ENCODE data around the gene TAS1R3. TPM values are rescaled to one million over a fixed set of nuclear protein-coding genes. Genes with fewer than 3 reads are reported as not detected.

Gene TAS1R3
- total RNA-seq, 1 experiment from 2014 or later = 0.07 TPM

DNA sequence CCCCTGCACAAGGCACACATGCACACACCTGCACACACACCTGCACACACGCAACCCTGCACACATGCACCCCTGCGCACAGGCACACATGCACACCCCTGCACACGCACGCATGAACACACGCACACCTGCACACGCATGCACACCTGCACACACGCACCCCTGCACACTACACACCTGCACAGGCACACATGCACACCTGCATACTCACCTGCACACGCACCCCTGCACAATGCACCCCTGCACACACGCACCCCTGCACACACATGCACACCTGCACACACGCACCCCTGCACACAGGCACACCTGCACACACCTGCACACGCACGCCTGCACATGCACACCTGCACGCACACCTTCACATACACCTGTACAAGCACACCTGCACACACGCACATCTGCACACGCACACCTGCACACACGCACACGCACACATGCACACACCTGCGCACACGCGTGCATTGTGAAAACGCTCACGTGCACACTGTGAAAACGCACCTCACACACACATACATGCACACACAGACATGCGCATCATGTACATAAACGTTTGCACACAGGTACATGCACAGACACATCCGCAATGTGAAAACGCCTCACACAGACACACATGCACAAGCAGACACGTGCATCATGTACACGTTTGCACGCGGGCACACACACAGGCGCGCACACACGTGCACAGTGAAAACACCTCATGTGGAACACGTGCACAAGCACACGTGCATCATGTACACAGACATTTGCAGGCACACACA is 9.9 kb downstream of the TAS1R3 start:
- Histone ChIP-seq H3K4me3 (replicated peaks in 1 of 2; ENCODE audit: low read depth in 1 of 2, low read length in 2 of 2) (no peak overlapping the region), H2AFZ (ENCODE audit: low read depth, low read length, poor library complexity, severe bottlenecking) (no peak overlapping the region), H3K79me2 (ENCODE audit: insufficient read depth, low read length) (peaks cover 60% of the 10 kb centered on the region), H4K20me1 (ENCODE audit: insufficient read depth) (peaks cover 4% of the 10 kb centered on the region; the same call in 1 of the 2 replicates), H3K9ac (ENCODE audit: low read length) (no peak overlapping the region), H3K27ac (ENCODE audit: low read depth, low read length) (no peak overlapping the region), H3K9me3 (ENCODE audit: control insufficient read depth in 1 of 2, insufficient read depth in 1 of 2, low read depth in 1 of 2, low read length in 2 of 2) (no peaks in the 10 kb centered on the region), H3K9me2 (ENCODE audit: insufficient read depth) (no peaks in the 10 kb centered on the region), H3K36me3 (ENCODE audit: control insufficient read depth in 1 of 2, insufficient read depth in 2 of 2, low read length in 2 of 2) (peaks cover 7 to 40% of the 10 kb centered on the region in 2 experiments; a peak in 3 of 4 replicates), H3K4me2 (ENCODE audit: low read length) (no peak overlapping the region), H3K4me1 (ENCODE audit: control insufficient read depth in 1 of 2, insufficient read depth in 2 of 2, low read length in 2 of 2) (peaks cover 25 to 54% of the 10 kb centered on the region in 2 experiments), H3K27me3 (ENCODE audit: insufficient read depth, low read length) (no peaks in the 10 kb centered on the region)
- intact Hi-C loops (cut with micrococcal nuclease) = loop anchor here (10.0 kb wide), 1 partner anchor 274 kb away; the partner anchor contains the start of gene MIB2
- TF ChIP-seq POLR2AphosphoS5 (IDR thresholded peaks at IDR 0.05; ENCODE audit: low read depth, low read length) = peak; percentile 4; the same call in 1 of the 2 replicates
- TF ChIP-seq, protein P1, sequence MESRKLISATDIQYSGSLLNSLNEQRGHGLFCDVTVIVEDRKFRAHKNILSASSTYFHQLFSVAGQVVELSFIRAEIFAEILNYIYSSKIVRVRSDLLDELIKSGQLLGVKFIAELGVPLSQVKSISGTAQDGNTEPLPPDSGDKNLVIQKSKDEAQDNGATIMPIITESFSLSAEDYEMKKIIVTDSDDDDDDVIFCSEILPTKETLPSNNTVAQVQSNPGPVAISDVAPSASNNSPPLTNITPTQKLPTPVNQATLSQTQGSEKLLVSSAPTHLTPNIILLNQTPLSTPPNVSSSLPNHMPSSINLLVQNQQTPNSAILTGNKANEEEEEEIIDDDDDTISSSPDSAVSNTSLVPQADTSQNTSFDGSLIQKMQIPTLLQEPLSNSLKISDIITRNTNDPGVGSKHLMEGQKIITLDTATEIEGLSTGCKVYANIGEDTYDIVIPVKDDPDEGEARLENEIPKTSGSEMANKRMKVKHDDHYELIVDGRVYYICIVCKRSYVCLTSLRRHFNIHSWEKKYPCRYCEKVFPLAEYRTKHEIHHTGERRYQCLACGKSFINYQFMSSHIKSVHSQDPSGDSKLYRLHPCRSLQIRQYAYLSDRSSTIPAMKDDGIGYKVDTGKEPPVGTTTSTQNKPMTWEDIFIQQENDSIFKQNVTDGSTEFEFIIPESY (IDR thresholded peaks at IDR 0.05; ENCODE audit: extremely low read depth, insufficient replicate concordance, low read length) = no peak
- TF ChIP-seq, protein P2, sequence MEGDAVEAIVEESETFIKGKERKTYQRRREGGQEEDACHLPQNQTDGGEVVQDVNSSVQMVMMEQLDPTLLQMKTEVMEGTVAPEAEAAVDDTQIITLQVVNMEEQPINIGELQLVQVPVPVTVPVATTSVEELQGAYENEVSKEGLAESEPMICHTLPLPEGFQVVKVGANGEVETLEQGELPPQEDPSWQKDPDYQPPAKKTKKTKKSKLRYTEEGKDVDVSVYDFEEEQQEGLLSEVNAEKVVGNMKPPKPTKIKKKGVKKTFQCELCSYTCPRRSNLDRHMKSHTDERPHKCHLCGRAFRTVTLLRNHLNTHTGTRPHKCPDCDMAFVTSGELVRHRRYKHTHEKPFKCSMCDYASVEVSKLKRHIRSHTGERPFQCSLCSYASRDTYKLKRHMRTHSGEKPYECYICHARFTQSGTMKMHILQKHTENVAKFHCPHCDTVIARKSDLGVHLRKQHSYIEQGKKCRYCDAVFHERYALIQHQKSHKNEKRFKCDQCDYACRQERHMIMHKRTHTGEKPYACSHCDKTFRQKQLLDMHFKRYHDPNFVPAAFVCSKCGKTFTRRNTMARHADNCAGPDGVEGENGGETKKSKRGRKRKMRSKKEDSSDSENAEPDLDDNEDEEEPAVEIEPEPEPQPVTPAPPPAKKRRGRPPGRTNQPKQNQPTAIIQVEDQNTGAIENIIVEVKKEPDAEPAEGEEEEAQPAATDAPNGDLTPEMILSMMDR (IDR thresholded peaks at IDR 0.05 in 2 of 3, conservative IDR thresholded peaks at IDR 0.05 in 1 of 3; ENCODE audit: borderline replicate concordance in 1 of 3, insufficient read depth in 1 of 3, low read depth in 2 of 3, low read length in 2 of 3) = no peak
- POLR2A ChIA-PET = no interaction called here
- BruUV-seq (replicated peaks) = no TSS peak
- DNase-seq (ENCODE audit: low read depth, low spot score) = no peak
- ATAC-seq = no peak
- RAD21 ChIA-PET (ENCODE audit: low non-redundant PET in 1 of 2, low total read pairs in 2 of 2, uncharacterized antibody in 2 of 2, unreplicated experiment in 2 of 2) = no interaction called here
- CTCF ChIA-PET = no interaction called here

Measured in HCT116 (cell line).